Measurements from ENCODE around the gene KIAA0930.

The KIAA0930 gene

GRCh38 chr22:45206233-45206632, 34.5 kb downstream of the KIAA0930 start:
- H3K36me3 ChIP-seq (ENCODE audit: control insufficient read depth, insufficient read depth, low read length) = no peaks in the 10 kb centered on the region
- no peaks in the 10 kb centered on the region for H3K79me2 ChIP-seq
- H2AFZ ChIP-seq = no peak overlapping the region
- H3K27me3 ChIP-seq (ENCODE audit: control insufficient read depth, insufficient read depth, low read length) = no peaks in the 10 kb centered on the region
- H3K9me3 ChIP-seq (ENCODE audit: control insufficient read depth, low read length) = no peaks in the 10 kb centered on the region
- no peak overlapping the region for H3K4me2 ChIP-seq (ENCODE audit: low read length)
- H3K4me1 ChIP-seq = peaks cover 6% of the 10 kb centered on the region
- no peak overlapping the region for H3K4me3 ChIP-seq (ENCODE audit: low read depth, low read length)
- H3K27ac ChIP-seq = no peak overlapping the region
- no peak for TF ChIP-seq CTCF (IDR thresholded peaks at IDR 0.05)
- no peak overlapping the region for H3K9ac ChIP-seq

- no peaks in the 10 kb centered on the region for H3K79me2 ChIP-seq
- H3K4me2 ChIP-seq (ENCODE audit: low read length) = no peak overlapping the region
- no peak overlapping the region for H2AFZ ChIP-seq
- no peaks in the 10 kb centered on the region for H3K9me3 ChIP-seq (ENCODE audit: control insufficient read depth, low read length)
- H3K4me3 ChIP-seq (ENCODE audit: low read depth, low read length) = no peak overlapping the region
- H3K36me3 ChIP-seq (ENCODE audit: control insufficient read depth, insufficient read depth, low read length) = no peaks in the 10 kb centered on the region
- H3K4me1 ChIP-seq = peaks cover 6% of the 10 kb centered on the region
- no peak overlapping the region for H3K27ac ChIP-seq
- no peak for TF ChIP-seq CTCF (IDR thresholded peaks at IDR 0.05)
- no peaks in the 10 kb centered on the region for H3K27me3 ChIP-seq (ENCODE audit: control insufficient read depth, insufficient read depth, low read length)
- no peak overlapping the region for H3K9ac ChIP-seq
Observed at GRCh38 chr22:45205276-45205925, 35.3 kb downstream of the KIAA0930 start.

- H3K4me2 ChIP-seq (ENCODE audit: low read length) = no peak overlapping the region
- peaks cover 6% of the 10 kb centered on the region for H3K4me1 ChIP-seq
- TF ChIP-seq CTCF (IDR thresholded peaks at IDR 0.05) = no peak
- H3K79me2 ChIP-seq = no peaks in the 10 kb centered on the region
- H3K9me3 ChIP-seq (ENCODE audit: control insufficient read depth, low read length) = no peaks in the 10 kb centered on the region
- H3K9ac ChIP-seq = no peak overlapping the region
- no peak overlapping the region for H3K4me3 ChIP-seq (ENCODE audit: low read depth, low read length)
- H2AFZ ChIP-seq = no peak overlapping the region
- H3K27ac ChIP-seq = no peak overlapping the region
- no peaks in the 10 kb centered on the region for H3K36me3 ChIP-seq (ENCODE audit: control insufficient read depth, insufficient read depth, low read length)
- H3K27me3 ChIP-seq (ENCODE audit: control insufficient read depth, insufficient read depth, low read length) = no peaks in the 10 kb centered on the region
Observed at GRCh38 chr22:45204819-45205218, 35.9 kb downstream of the KIAA0930 start.

GRCh38 chr22:45204241-45204640, 36.5 kb downstream of the KIAA0930 start:
- H3K4me1 ChIP-seq = peaks cover 6% of the 10 kb centered on the region
- H3K27ac ChIP-seq = no peak overlapping the region
- H3K4me2 ChIP-seq (ENCODE audit: low read length) = no peak overlapping the region
- H3K79me2 ChIP-seq = no peaks in the 10 kb centered on the region
- H3K4me3 ChIP-seq (ENCODE audit: low read depth, low read length) = no peak overlapping the region
- H3K9ac ChIP-seq = no peak overlapping the region
- TF ChIP-seq CTCF (IDR thresholded peaks at IDR 0.05) = no peak
- no peak overlapping the region for H2AFZ ChIP-seq
- H3K9me3 ChIP-seq (ENCODE audit: control insufficient read depth, low read length) = no peaks in the 10 kb centered on the region
- no peaks in the 10 kb centered on the region for H3K27me3 ChIP-seq (ENCODE audit: control insufficient read depth, insufficient read depth, low read length)
- H3K36me3 ChIP-seq (ENCODE audit: control insufficient read depth, insufficient read depth, low read length) = no peaks in the 10 kb centered on the region

All from parathyroid adenoma (tissue), 2 donors.